22Rv1 (cell line): Measurements from ENCODE around the gene ITPKB.

ENCODE experiments used
- ZFX ChIP-seq: fragments of 450-650 bp; IDR thresholded peaks from 2 replicates; pipeline ENCODE4 v1.6.1; 2017; ENCODE audit warnings: antibody characterized with exemption, borderline replicate concordance
- TF ChIP-seq, protein P1 (sequence below): fragments of 450-650 bp; IDR thresholded peaks from 2 replicates; pipeline ENCODE4 v1.5.1; 2017; ENCODE audit warnings: mild to moderate bottlenecking

DNA sequence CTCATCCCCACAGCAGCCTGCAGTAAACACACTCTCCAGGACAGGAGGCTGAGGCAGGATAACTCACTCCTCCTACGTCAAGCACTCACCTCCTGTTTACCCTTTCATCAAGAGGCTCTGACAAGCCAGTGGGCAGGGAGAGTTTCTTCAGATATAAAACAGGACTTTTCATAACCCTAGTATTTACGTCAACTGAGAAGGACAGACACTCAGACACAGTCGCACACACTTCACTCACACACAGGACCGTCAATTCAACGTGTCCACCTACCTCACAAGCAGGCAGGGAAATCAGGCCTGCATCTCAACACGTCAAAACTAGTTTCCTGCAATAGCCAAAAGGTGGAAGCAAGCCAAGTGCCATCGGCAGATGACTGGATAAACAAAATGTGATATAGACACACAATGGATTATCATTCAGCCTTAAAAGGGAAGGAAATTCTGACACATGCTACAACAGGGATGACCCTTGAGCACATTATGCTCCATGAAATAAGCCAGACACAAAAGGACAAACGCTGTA, 48.6 kb downstream of the ITPKB start:
- TF ChIP-seq, protein P1, sequence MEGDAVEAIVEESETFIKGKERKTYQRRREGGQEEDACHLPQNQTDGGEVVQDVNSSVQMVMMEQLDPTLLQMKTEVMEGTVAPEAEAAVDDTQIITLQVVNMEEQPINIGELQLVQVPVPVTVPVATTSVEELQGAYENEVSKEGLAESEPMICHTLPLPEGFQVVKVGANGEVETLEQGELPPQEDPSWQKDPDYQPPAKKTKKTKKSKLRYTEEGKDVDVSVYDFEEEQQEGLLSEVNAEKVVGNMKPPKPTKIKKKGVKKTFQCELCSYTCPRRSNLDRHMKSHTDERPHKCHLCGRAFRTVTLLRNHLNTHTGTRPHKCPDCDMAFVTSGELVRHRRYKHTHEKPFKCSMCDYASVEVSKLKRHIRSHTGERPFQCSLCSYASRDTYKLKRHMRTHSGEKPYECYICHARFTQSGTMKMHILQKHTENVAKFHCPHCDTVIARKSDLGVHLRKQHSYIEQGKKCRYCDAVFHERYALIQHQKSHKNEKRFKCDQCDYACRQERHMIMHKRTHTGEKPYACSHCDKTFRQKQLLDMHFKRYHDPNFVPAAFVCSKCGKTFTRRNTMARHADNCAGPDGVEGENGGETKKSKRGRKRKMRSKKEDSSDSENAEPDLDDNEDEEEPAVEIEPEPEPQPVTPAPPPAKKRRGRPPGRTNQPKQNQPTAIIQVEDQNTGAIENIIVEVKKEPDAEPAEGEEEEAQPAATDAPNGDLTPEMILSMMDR, result no peak
- no peak for TF ChIP-seq ZFX
